Measurements from ENCODE around the gene TRIM72.
"Not testable (repeated sequence)": the region's sequence is repeated elsewhere in the genome, so short reads cannot be mapped to it uniquely, and the experiment has no call there.

DNA sequence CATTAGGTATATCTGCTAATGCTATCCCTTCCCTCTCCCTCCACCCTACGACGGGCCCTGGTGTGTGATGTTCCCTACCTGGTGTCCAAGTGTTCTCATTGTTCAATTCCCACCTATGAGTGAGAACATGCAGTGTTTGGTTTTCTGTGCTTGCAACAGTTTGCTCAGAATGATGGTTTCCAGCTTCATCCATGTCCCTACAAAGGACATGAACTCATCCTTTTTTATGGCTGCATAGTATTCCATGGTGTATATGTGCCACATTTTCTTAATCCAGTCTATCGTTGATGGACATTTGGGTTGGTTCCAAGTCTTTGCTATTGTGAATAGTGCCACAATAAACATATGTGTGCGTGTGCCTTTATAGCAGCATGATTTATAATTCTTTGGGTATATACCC, 64.9 kb downstream of the TRIM72 start:
- TF ChIP-seq, protein P1, sequence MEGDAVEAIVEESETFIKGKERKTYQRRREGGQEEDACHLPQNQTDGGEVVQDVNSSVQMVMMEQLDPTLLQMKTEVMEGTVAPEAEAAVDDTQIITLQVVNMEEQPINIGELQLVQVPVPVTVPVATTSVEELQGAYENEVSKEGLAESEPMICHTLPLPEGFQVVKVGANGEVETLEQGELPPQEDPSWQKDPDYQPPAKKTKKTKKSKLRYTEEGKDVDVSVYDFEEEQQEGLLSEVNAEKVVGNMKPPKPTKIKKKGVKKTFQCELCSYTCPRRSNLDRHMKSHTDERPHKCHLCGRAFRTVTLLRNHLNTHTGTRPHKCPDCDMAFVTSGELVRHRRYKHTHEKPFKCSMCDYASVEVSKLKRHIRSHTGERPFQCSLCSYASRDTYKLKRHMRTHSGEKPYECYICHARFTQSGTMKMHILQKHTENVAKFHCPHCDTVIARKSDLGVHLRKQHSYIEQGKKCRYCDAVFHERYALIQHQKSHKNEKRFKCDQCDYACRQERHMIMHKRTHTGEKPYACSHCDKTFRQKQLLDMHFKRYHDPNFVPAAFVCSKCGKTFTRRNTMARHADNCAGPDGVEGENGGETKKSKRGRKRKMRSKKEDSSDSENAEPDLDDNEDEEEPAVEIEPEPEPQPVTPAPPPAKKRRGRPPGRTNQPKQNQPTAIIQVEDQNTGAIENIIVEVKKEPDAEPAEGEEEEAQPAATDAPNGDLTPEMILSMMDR (IDR thresholded peaks at IDR 0.05; ENCODE audit: low read depth, low read length, poor library complexity, severe bottlenecking): not testable (repeated sequence)
- TF ChIP-seq EZH2phosphoT487 (IDR thresholded peaks at IDR 0.05; ENCODE audit: borderline replicate concordance, low read length): not testable (repeated sequence)
